ENCODE data around the gene TMEM231. TPM values are rescaled to one million over a fixed set of nuclear protein-coding genes. Genes with fewer than 3 reads are reported as not detected.

TMEM231 gene
- total and polyA plus RNA-seq, 2 donors (not counting 3 experiments of a cell fraction or from before 2014, with no cell fraction given): 10.0 to 35.8 TPM

- H3K9ac ChIP-seq (replicated peaks; ENCODE audit: extremely low read depth, insufficient read depth, low read length): no peak overlapping the region
- no peak overlapping the region for H2AFZ ChIP-seq (ENCODE audit: low read depth, low read length)
- H3K27me3 ChIP-seq (ENCODE audit: control insufficient read depth in 2 of 2, insufficient read depth in 2 of 2, low read length in 2 of 2): no peaks in the 10 kb centered on the region
- POLR2A ChIA-PET: no interaction called here
- no peak overlapping the region for H3K4me2 ChIP-seq (ENCODE audit: insufficient read depth, low read length)
- DNase-seq (ENCODE audit: low read depth, low spot score): no peak
- H4K20me1 ChIP-seq (replicated peaks; ENCODE audit: control insufficient read depth, extremely low read depth, insufficient read depth, low read length): no peaks in the 10 kb centered on the region
- BruUV-seq (replicated peaks): no TSS peak
- intact Hi-C loops (cut with micrococcal nuclease) (no loop called here), dilution Hi-C loops (cut with MboI; ENCODE audit: extremely low pct_ligation_motif_present, low sequenced_read_pairs) (no loop called here)
- no peak overlapping the region for H3K4me3 ChIP-seq (replicated peaks in 1 of 3; ENCODE audit: insufficient read depth in 1 of 3, low read depth in 1 of 3, low read length in 3 of 3)
- no peaks in the 10 kb centered on the region for H3K9me3 ChIP-seq (replicated peaks; ENCODE audit: control insufficient read depth, insufficient read depth, low read length)
- no peaks in the 10 kb centered on the region for H3K4me1 ChIP-seq (ENCODE audit: control insufficient read depth, extremely low read depth, insufficient read depth, low read length)
- CTCF ChIA-PET: interaction anchor here (3.1 kb wide), 1 partner anchor 11 kb away, joined by 11 read pairs; no protein-coding TSS in a partner anchor
- TF ChIP-seq JUN (IDR thresholded peaks at IDR 0.05; ENCODE audit: borderline replicate concordance, insufficient read depth, insufficient read length, low read depth): no peak
- TF ChIP-seq, protein P1, sequence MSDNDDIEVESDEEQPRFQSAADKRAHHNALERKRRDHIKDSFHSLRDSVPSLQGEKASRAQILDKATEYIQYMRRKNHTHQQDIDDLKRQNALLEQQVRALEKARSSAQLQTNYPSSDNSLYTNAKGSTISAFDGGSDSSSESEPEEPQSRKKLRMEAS (IDR thresholded peaks at IDR 0.05; ENCODE audit: insufficient read depth, insufficient read length): no peak
- no peak for TF ChIP-seq EZH2 (IDR thresholded peaks at IDR 0.05; ENCODE audit: borderline replicate concordance, low read depth, low read length, severe bottlenecking)
- no peak for TF ChIP-seq MYC (IDR thresholded peaks at IDR 0.05; ENCODE audit: low read depth, low read length)
- TF ChIP-seq FOS (IDR thresholded peaks at IDR 0.05; ENCODE audit: borderline replicate concordance, insufficient read depth, low read length): no peak
- no peak for TF ChIP-seq POLR2AphosphoS5 (IDR thresholded peaks at IDR 0.05; ENCODE audit: insufficient read depth, low read depth, low read length)
- no peak for TF ChIP-seq GATA2 (IDR thresholded peaks at IDR 0.05; ENCODE audit: insufficient read depth, insufficient read length, low read depth, low read length)
- TF ChIP-seq POLR2A (IDR thresholded peaks at IDR 0.05; ENCODE audit: low read depth, low read length): no peak
- TF ChIP-seq, protein P2, sequence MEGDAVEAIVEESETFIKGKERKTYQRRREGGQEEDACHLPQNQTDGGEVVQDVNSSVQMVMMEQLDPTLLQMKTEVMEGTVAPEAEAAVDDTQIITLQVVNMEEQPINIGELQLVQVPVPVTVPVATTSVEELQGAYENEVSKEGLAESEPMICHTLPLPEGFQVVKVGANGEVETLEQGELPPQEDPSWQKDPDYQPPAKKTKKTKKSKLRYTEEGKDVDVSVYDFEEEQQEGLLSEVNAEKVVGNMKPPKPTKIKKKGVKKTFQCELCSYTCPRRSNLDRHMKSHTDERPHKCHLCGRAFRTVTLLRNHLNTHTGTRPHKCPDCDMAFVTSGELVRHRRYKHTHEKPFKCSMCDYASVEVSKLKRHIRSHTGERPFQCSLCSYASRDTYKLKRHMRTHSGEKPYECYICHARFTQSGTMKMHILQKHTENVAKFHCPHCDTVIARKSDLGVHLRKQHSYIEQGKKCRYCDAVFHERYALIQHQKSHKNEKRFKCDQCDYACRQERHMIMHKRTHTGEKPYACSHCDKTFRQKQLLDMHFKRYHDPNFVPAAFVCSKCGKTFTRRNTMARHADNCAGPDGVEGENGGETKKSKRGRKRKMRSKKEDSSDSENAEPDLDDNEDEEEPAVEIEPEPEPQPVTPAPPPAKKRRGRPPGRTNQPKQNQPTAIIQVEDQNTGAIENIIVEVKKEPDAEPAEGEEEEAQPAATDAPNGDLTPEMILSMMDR (IDR thresholded peaks at IDR 0.05; ENCODE audit: extremely low read depth in 1 of 2, insufficient read depth in 1 of 2, low read depth in 1 of 2, low read length in 2 of 2): no peak
- H3K36me3 ChIP-seq (ENCODE audit: control insufficient read depth in 2 of 2, extremely low read depth in 1 of 2, insufficient read depth in 2 of 2, low read length in 2 of 2): no peaks in the 10 kb centered on the region
- H3K79me2 ChIP-seq (ENCODE audit: control insufficient read depth, insufficient read depth, low read length): no peaks in the 10 kb centered on the region
- no peak overlapping the region for H3K27ac ChIP-seq (ENCODE audit: insufficient read depth, low read depth, low read length)
- H3K9me1 ChIP-seq (replicated peaks; ENCODE audit: control insufficient read depth, extremely low read depth, insufficient read depth, low read length): no peaks in the 10 kb centered on the region
- FAIRE-seq: no peak
Observed at GRCh38 chr16:75527825-75528299, 28.2 kb downstream of the TMEM231 start.
